Endodermal cell (in vitro differentiated cells): ENCODE measurements around the gene KIAA0513. TPM values are rescaled to one million over a fixed set of nuclear protein-coding genes. Genes with fewer than 3 reads are reported as not detected.
A peak's percentile ranks its signal among the peaks of the same experiment; 100 is the strongest.
"Not testable (repeated sequence)": the region's sequence is repeated elsewhere in the genome, so short reads cannot be mapped to it uniquely, and the experiment has no call there.

Experiments used
- DNase-seq: peaks from one replicate; pipeline ENCODE4 v3.0.0-alpha.2; 2017
- H3K27ac ChIP-seq: 2 replicates; pipeline ENCODE4 v1.5.1; 2013; ENCODE audit warnings: mild to moderate bottlenecking, low read depth, low read length, moderate library complexity
- H3K27me3 ChIP-seq: 2 replicates; pipeline ENCODE4 v1.6.1; 2013; ENCODE audit warnings: mild to moderate bottlenecking, low read length, moderate library complexity; ENCODE audit not compliant: insufficient read depth, control insufficient read depth, poor library complexity, severe bottlenecking
- H3K36me3 ChIP-seq: 2 replicates; pipeline ENCODE4 v1.7.0; 2013; ENCODE audit warnings: mild to moderate bottlenecking, low read length, moderate library complexity; ENCODE audit not compliant: control insufficient read depth, insufficient read depth
- H3K4me1 ChIP-seq: one replicate; pipeline ENCODE4 v1.7.0; 2013; ENCODE audit warnings: low read length; ENCODE audit not compliant: control insufficient read depth, insufficient read depth
- H3K4me3 ChIP-seq: 2 replicates; pipeline ENCODE4 v1.5.1; 2013; ENCODE audit warnings: mild to moderate bottlenecking, low read length, moderate library complexity
- H3K9ac ChIP-seq: 2 replicates; pipeline ENCODE4 v1.6.1; 2013; ENCODE audit warnings: mild to moderate bottlenecking, low read length, moderate library complexity; ENCODE audit not compliant: poor library complexity, severe bottlenecking; ENCODE audit errors: extremely low read depth
- H3K9me3 ChIP-seq: 2 replicates; pipeline ENCODE4 v1.6.1; 2013; ENCODE audit warnings: mild to moderate bottlenecking, low read length, moderate library complexity; ENCODE audit not compliant: control insufficient read depth
- H3K27ac Mint-ChIP-seq: 2 replicates; pipeline ENCODE4 v1.8.0; 2020; ENCODE audit warnings: mixed read lengths
- H3K27me3 Mint-ChIP-seq: 2 replicates; pipeline ENCODE4 v1.8.0; 2021; ENCODE audit warnings: mild to moderate bottlenecking, mixed read lengths; ENCODE audit not compliant: insufficient read depth
- H3K36me3 Mint-ChIP-seq: 2 replicates; pipeline ENCODE4 v1.8.0; 2020; ENCODE audit warnings: low read depth, mixed read lengths
- H3K4me1 Mint-ChIP-seq: 2 replicates; pipeline ENCODE4 v1.8.0; 2020; ENCODE audit warnings: mixed read lengths
- H3K4me3 Mint-ChIP-seq: 2 replicates; pipeline ENCODE4 v1.8.0; 2020; ENCODE audit warnings: mild to moderate bottlenecking, moderate library complexity, mixed read lengths
- H3K9me3 Mint-ChIP-seq: 2 replicates; pipeline ENCODE4 v1.8.0; 2020; ENCODE audit warnings: mild to moderate bottlenecking, mixed read lengths
- WGBS, 2 experiments: methylation state at CpG; one replicate each; pipeline versions ENCODE4 v1.1.5 to v1.1.7; 2013; ENCODE audit warnings: missing lambda C conversion rate in 2 of 2, mixed read lengths in 1 of 2; ENCODE audit not compliant: insufficient coverage in 1 of 2, insufficient read length in 1 of 2; 5-methylcytosine and 5-hydroxymethylcytosine counted together
- total RNA-seq, 2 donors: library from RNA; stranded (reverse); fragmentation: NEBNext Ultra II Directional in 1 of 2; extraction: Animal tissue kit (Norgen Biotek cat#: 25700) in 1 of 2; gene quantifications; 2 replicates in 1 of 2; 3 replicates in 1 of 2; pipeline ENCODE4 v1.2.1, GENCODE V29; 2021
- TF ChIP-seq, protein P1 (sequence below): fragments of 200-600 bp; sonication (generic); conservative IDR thresholded peaks from 2 replicates; pipeline ENCODE4 v1.5.0; 2021; ENCODE audit warnings: antibody characterized with exemption, mild to moderate bottlenecking

KIAA0513 gene
- total RNA-seq, 2 donors from 2014 or later = 9.2 to 16.0 TPM

DNA sequence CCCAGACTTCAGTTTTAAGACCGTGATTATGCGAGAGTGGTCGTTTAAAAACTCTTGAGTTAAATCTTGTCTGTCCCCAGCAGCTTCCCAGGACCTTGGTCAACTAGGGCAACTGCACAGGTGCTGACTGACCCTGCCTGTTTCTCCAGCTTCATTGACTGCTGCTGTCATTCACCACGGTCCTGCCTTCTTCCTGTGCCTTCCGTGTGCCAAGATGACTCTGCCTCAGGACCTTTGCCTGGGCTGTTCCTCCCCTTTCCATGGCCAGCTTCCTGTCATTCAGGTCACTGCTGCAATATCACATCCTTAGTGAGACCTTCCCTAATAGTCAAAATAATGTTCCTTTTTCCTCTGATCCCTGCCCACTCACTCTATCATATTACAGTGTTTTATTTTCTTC is 3.9 kb downstream of the KIAA0513 start:
- no peak for DNase-seq
- Mint-ChIP-seq H3K27me3 (peaks cover 16% of the 10 kb centered on the region), H3K36me3 (peaks cover 5% of the 10 kb centered on the region), H3K4me3 (no peak overlapping the region), H3K4me1 (peaks cover 18% of the 10 kb centered on the region), H3K27ac (no peak overlapping the region), H3K9me3 (no peaks in the 10 kb centered on the region)
- no peak overlapping the region for H3K4me3 ChIP-seq
- no peaks in the 10 kb centered on the region for H3K36me3 ChIP-seq
- peaks cover 13% of the 10 kb centered on the region for H3K27me3 ChIP-seq
- H3K9ac ChIP-seq = no peak overlapping the region
- TF ChIP-seq, protein P1, sequence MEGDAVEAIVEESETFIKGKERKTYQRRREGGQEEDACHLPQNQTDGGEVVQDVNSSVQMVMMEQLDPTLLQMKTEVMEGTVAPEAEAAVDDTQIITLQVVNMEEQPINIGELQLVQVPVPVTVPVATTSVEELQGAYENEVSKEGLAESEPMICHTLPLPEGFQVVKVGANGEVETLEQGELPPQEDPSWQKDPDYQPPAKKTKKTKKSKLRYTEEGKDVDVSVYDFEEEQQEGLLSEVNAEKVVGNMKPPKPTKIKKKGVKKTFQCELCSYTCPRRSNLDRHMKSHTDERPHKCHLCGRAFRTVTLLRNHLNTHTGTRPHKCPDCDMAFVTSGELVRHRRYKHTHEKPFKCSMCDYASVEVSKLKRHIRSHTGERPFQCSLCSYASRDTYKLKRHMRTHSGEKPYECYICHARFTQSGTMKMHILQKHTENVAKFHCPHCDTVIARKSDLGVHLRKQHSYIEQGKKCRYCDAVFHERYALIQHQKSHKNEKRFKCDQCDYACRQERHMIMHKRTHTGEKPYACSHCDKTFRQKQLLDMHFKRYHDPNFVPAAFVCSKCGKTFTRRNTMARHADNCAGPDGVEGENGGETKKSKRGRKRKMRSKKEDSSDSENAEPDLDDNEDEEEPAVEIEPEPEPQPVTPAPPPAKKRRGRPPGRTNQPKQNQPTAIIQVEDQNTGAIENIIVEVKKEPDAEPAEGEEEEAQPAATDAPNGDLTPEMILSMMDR = no peak
- no peak overlapping the region for H3K27ac ChIP-seq
- WGBS, 2 experiments = 89 to 93% methylated on average over 5 of the region's 5 CpGs
- no peaks in the 10 kb centered on the region for H3K9me3 ChIP-seq
- no peaks in the 10 kb centered on the region for H3K4me1 ChIP-seq

DNA sequence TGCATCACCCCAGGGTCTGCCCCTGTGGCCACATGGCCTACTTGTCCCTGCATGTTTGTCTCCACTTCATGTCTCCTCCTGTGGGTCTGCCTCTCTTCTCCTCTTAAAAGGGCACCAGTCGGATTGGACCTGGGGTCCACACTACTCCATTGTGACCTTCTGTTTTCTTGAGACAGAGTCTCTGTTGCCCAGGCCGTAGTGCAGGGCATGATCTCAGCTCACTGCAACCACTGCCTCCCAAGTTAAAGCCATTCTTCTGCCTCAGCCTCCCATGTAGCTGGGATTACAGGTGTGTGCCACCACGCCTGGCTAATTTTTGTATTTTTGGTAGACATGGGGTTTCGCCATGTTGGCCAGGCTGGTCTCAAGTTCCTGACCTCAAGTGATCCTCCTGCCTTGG is 4.6 kb downstream of the KIAA0513 start:
- DNase-seq, H3K9me3 ChIP-seq, H3K36me3 Mint-ChIP-seq, H3K9me3 Mint-ChIP-seq, H3K9ac ChIP-seq, H3K4me3 ChIP-seq, H3K4me3 Mint-ChIP-seq, H3K27ac ChIP-seq, H3K27ac Mint-ChIP-seq, H3K36me3 ChIP-seq, H3K4me1 ChIP-seq: not testable (repeated sequence)
- Mint-ChIP-seq H3K4me1 (peaks cover 14% of the 10 kb centered on the region), H3K27me3 (peaks cover 16% of the 10 kb centered on the region)
- WGBS, 2 experiments = 93 to 96% methylated on average over 3 to 4 of the region's 4 CpGs
- H3K27me3 ChIP-seq = peaks cover 13% of the 10 kb centered on the region

DNA sequence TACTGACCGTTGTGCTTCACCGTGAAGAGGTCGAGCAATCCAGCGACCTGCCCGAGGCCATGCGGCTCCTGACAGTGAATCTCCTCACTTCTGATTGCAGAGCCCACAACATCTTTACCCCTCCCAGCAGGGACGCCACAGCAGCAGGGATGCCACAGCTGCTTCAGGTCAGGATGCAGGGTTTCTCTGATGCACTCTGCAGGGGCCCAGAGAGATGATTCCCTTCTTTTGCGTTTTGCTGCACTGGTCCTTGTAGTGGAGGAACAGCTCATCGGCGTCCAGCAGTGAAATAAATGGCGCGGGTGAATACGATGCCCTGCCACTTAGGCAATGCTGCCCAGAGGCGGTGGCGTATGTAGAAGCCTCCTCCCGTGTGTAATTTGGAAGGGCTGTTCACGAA is 5.6 kb downstream of the KIAA0513 start:
- Mint-ChIP-seq H3K36me3 (peaks cover 5% of the 10 kb centered on the region), H3K27me3 (peaks cover 14% of the 10 kb centered on the region), H3K27ac (no peak overlapping the region), H3K4me3 (no peak overlapping the region), H3K9me3 (no peaks in the 10 kb centered on the region), H3K4me1 (peaks cover 13% of the 10 kb centered on the region)
- Histone ChIP-seq H3K27me3 (peaks cover 12% of the 10 kb centered on the region), H3K4me3 (no peak overlapping the region), H3K27ac (no peak overlapping the region), H3K36me3 (no peaks in the 10 kb centered on the region), H3K9me3 (no peaks in the 10 kb centered on the region), H3K4me1 (no peaks in the 10 kb centered on the region), H3K9ac (no peak overlapping the region)
- 71 to 73% methylated on average over 10 to 17 of the region's 17 CpGs for WGBS, 2 experiments
- TF ChIP-seq, protein P1 = no peak
- peak; percentile 58 for DNase-seq
